ENCODE data around the gene ERP27.

ERP27 gene

GRCh38 chr12:14934511-14934910, 3.8 kb downstream of the ERP27 start:
- no peak for DNase-seq

DNA sequence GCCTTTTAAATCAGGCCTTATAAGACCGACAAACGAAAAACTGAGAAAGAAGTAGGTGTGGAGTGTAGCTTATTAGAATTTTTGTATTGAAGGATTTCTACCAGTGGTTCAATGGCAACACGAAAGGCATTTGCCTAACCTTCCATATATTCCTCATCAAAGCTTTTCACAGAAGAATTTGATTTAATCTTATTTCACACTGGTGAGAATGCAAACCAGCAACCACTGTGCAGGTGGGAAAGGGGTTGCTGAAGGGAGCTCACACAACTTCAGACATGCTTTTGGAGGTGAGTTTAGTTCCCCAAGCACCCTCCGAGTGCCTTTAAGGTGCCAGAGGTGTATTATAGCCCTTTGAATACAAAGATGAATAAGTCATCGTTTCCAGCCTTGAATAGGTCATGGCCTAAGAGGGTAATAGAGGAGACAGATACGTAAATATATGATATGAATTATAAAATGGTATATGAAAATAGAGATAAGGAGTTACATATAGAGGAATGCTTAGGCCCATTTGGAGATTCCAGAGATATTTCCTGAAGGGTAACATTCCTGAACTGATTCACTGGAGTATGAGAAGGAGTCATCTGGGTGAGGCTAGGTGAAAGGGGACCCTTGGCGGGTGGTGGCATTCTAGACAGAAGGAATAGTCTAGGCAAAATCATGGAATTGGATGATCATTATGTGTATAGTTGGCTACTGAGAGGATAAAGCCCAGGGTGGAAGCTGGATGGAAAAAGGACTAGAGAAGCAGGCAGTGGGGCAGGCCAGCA, 6.4 kb downstream of the ERP27 start:
- no peak for DNase-seq

- DNase-seq = no peak
Observed at GRCh38 chr12:14931359-14931758, 7.0 kb downstream of the ERP27 start.

DNA sequence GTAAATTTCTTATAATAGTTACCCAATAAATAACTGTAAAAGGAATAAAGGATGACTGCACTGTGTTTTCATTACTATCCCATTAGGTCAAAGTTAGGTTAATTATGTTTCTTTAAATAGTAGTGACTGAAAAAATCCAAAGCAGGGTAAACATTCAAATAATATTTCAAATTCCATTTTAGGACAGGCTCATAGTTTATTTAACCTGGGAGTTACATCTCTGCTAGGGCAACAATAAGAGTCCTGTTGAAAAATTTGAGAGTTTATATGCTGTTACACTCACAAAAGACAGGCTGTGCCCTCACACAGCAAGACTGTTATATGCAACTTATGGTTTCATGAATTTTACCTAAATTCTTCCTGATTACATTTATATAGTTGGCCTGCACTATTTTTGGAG, 8.0 kb downstream of the ERP27 start:
- no peak for DNase-seq

DNA sequence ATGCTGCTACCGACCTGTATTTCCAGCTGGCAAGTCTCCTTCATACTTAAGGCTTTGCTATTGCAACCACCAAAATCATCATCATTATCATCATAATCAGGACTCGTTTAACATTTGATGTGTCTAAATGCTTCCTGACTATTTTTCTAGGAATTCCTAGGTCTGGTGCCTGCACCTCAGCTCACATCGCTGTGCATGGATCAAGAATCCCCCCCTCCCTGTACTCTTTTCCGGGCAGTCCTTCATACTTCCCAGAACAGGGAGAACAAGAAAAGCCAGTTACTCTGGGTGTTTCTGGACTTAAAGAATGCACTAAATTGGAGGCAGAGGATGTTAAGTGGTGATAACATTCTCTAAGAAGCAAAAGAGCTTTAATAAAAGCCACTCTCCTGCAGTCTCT, 9.4 kb downstream of the ERP27 start:
- DNase-seq = peak; percentile 3

DNA sequence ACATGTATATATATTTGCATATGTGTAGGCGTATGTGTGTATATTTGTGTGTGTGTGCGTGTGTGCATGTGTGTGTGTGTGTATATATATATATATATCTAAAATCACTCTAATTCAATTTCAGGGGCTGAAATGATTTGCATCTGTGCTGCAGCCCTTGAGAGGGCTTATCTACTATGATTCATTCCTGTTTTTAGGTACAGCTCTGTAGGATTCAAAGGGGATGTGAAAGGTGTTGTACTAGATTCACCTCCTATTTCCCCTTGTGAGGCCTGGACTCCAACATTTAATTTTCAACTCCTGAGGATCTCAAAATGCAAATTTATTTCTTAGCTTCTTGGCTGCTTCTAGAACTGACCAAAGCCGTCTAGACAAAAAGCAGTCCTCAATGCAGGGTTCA, 11.1 kb downstream of the ERP27 start:
- no peak for DNase-seq

GRCh38 chr12:14924541-14924940, 13.8 kb downstream of the ERP27 start:
- no peak for DNase-seq

- no peak for DNase-seq
Observed at GRCh38 chr12:14923944-14924343, 14.4 kb downstream of the ERP27 start.

- DNase-seq = no peak
Observed at GRCh38 chr12:14921218-14921617, 17.1 kb downstream of the ERP27 start.

DNA sequence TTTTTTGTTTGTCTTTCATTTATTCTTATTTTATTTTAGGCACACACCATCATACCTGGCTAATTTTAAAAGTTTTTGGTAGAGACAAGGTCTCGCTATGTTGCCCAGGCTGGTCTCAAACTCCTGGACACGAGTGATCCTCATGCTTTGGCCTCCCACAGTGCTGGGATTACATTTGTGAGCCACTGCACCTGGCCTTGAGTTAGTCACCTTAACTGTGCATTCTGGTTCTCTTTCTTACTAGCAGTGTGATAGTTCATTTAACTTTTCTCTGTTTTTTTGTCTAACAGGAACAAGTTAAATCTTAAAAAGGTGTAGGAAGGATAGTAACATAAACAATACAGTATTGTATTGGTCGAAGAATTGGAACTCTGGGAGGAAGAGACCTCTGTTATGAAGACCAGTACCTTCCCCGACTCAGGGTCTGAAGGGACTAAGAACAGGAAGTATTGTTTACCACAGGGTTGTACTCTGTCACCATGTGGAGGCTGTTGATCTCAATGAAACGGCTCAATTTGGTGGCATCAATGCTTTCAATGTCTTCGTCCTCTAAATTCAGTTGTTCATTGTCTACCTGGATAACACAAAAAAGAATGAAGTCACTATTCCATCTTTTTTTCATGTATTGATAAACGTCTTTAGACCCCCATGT, 17.7 kb downstream of the ERP27 start:
- DNase-seq = no peak

DNA sequence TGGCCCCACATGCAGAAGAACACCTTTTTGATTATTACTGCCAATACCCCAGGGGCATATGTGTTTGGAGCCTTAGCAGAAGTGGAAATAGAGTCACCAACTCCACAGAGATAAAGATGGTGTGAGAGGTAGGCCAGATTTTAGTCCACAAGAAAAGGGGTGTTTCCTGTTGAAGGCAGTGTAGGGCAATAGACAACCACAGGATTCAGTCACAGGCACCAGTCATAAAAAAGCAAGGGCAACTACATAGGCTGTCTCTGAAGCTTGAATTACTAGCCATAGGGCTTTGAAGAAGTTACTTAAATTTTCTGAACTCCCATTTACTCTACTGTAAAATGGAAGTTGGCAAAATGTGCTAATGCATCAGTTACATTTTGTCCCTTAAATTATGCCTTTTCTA, 18.9 kb downstream of the ERP27 start:
- DNase-seq = no peak

DNA sequence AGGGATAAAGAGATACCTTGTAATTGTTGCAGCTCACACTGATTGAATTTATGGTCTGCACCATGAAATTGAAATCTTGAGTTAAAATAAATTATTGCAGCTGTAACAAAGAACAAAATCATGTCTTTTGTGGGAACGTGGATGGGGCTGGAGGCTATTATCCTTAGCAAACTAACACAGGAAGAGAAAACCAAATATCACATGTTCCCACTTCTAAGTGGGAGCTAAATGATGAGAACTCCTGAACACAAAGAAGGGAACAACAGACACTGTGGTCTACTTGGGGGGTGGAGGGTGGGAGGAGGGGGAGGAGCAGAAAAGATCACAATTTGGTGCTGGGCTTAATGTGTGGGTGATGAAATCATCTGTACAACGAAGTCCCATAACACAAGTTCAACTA, 22.6 kb downstream of the ERP27 start:
- no peak for DNase-seq

DNA sequence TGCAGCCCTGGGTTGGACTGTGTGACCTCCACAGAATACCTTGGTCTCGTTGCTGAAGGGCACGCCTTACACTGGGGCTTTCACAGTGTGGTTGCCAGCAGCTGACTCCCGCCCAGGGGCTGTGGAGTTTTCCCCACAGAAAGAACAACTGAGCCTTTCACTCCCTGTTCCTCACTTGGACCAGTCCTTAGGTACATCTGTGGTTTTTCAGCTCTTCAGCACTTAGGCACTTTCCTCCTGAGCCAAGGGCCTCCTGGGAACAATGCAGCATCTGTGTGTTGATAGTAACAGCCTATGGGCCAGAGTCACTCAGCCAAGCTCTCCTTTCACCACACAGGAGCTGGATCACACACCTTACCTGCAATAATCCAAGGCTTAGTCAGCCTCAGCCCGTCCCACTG, 25.0 kb downstream of the ERP27 start:
- no peak for DNase-seq

- DNase-seq = no peak
Observed at GRCh38 chr12:14911131-14911530, 27.2 kb downstream of the ERP27 start.

DNA sequence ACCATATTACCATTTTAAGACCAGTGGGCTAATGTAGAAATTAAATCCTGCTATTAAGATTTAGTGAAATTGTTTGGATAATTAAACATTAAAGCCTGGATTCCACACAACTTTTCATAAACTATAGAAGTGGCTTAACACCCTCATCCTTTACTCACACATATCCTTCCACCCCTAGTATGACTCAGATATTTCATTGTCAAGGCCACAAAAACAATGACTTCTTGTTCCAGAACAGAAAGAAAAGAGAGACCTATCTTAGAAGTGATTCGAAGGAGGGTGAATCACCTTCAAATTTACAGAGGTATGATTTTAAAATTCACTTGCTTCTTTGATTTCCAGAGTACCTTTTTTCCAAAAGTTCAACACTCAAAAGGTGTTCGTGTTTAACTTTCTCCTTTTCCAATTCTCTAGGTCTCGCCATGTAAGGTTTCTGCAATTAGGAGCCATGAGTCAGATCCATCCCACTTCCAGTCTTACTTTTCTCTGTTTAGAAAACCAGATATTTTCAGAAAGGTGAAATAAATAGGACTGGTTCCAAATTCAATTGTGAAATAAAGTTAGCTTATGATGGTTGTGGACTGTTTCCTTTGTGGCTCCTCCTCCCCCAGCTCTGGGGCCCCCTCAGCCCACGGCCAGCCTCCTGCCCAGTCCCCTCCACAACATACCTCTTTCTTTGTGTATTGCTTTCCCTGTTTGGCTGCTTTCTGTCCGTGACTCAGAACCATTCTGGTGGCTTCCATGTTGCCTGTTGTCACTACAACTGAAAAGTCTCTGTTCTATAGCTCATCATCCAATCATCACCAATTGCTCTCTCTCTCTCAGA, 28.0 kb downstream of the ERP27 start:
- DNase-seq = no peak

GRCh38 chr12:14907953-14908352, 30.4 kb downstream of the ERP27 start:
- DNase-seq = no peak

DNA sequence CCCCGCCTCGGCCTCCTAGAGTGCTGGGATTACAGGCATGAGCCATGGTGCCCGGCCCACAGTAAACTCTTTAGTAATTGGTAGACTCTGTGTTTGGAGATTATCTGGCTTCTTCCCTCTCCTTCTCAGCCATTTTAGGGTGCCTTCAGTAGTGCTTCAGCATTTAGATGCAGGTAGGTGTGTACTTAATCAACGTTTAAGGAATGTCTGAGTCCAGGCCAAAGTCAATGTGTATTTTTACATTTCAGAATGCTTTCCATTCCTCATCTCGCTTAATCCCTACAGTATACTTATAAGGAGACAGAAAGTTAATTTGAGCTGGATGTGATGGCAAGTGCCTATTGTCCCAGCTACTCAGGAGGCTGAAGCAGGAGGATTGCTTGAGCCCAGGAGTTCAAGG, 32.2 kb downstream of the ERP27 start:
- DNase-seq = no peak

DNA sequence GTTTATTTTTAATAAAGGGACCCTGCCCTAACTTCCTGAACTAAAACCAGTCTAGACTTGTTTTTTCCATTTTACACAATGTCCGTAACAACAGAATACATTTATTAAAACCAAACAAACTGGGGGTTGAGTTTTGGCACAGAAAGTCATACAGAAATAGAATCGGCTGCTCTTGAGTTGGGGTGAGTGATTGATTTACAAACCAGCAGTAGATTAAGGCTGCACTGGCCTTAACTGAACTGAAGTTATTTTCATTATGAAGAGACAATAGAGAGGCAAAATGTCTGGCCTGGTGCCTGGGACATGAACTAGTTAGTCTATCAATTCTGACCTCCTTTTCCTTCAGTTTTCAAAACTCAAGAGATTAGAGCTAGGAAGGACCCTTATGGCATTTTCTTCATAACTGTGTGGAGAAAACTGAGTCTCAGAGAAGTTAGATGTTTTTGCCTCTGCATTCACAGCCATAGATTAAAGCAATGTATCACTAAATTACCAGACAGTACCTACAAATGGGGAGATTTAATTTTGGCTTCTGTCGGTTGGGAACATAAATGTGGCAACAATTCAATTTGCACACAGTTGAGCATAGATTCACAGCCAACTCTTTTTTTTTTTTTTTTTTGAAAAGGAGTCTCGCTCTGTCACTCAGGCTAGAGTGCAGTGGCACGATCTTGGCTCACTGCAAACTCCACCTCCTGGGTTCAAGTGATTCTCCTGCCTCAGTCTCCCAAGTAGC, 32.9 kb downstream of the ERP27 start:
- DNase-seq = no peak

GRCh38 chr12:14904854-14905253, 33.5 kb downstream of the ERP27 start:
- DNase-seq = no peak

DNA sequence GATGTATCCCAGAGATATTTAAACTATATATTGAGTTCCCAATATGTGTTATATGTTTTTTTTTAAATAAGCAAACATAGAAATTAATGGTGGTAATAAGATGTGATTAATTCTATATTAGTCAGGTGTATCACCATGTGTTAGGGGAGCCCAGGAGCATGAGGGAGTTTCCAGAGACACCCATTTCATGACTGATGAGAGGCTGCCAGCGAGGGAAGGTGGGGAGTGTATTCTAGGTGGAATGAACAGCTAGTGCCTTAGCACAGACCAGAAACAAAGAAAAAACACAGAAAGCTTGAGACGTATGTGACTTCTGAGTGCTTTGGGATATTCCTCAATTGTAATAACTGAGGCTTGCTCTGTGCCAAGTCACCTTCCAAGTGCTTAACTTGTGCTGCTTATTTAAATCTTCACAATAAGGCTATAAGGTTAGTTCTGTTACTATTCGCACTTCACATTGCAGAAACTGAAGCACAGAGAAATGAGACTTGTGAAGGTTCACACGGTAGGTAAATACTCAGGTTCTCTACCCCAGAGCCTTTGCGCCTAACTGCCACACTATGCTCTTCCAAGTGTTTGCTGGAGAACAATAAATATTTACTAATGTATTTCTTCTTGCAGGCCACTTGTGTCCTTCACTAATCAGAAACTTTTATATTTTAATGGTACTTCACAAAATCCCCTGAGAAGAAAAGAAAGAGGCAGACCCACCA, 34.8 kb downstream of the ERP27 start:
- no peak for DNase-seq

DNA sequence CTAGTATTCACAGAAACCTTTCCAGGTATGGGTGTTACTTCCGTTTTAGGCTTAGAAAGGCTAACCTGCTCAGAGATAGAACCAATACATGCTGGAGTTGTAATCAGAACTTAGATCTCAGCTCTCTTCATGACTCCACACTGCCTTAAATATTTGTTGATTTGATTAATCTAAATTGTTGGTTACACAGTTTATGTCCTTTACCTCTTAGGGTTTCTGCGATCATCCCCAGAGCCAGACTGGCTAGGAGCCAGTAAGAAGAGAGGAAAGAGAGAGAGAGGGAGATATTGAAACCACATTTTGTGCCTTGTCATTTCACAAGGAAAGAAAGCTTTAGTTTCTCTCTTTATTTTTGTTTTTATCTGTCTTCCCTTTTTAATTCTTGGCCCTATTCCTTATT, 35.9 kb downstream of the ERP27 start:
- DNase-seq = no peak

DNA sequence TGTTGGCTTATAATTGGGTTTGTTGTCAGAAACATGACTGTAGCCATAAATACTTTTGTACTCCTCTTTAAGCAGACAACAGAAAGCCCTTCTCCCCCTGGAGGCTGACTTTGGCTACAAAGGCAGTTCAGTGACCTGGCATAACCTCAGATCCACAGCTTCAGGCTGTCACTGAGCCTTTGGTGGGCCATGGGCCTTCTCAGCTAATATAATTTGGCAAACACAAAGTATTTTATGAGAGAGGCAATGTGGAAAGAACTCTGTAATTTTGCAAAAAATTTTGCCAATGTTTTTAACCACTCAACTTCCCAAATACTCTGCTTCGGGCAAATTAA, 37.1 kb downstream of the ERP27 start:
- DNase-seq = no peak

All from NCI-H748 treated with DMSO at 0.1 percent for 48 hours (cell line).